ENCODE measurements around the gene NELFA. TPM values are rescaled to one million over a fixed set of nuclear protein-coding genes. Genes with fewer than 3 reads are reported as not detected.

NELFA gene
- polyA plus RNA-seq, 1 donor (not counting 4 experiments of a cell fraction or from before 2014, with no cell fraction given) = 9.9 TPM

GRCh38 chr4:1983846-1984405 lies 24.8 kb downstream of the NELFA start:
- no peaks in the 10 kb centered on the region for H3K9me1 ChIP-seq (ENCODE audit: control insufficient read depth, extremely low read depth, insufficient read depth, low read length)
- H2AFZ ChIP-seq (ENCODE audit: control insufficient read depth, low read length) = no peak overlapping the region
- no peak for DNase-seq (ENCODE audit: low read depth, low spot score)
- H3K9ac ChIP-seq (ENCODE audit: control insufficient read depth, extremely low read depth, insufficient read depth, low read length) = no peak overlapping the region
- no peak overlapping the region for H3K4me2 ChIP-seq (ENCODE audit: control insufficient read depth, extremely low read depth, insufficient read depth, low read depth, low read length)
- H3K27me3 ChIP-seq (ENCODE audit: control insufficient read depth, extremely low read depth, insufficient read depth, low read length) = no peaks in the 10 kb centered on the region
- dilution Hi-C loops (cut with MboI; ENCODE audit: extremely low pct_ligation_motif_present, low sequenced_read_pairs) = no loop called here
- H4K20me1 ChIP-seq (ENCODE audit: control insufficient read depth, extremely low read depth, insufficient read depth, low read length) = peaks cover 2% of the 10 kb centered on the region
- no peak for FAIRE-seq
- H3K4me1 ChIP-seq (ENCODE audit: control insufficient read depth, extremely low read depth, insufficient read depth, low read length) = peaks cover 2% of the 10 kb centered on the region
- H3K9me3 ChIP-seq (ENCODE audit: control insufficient read depth, low read depth, low read length) = no peaks in the 10 kb centered on the region
- TF ChIP-seq, protein P1, sequence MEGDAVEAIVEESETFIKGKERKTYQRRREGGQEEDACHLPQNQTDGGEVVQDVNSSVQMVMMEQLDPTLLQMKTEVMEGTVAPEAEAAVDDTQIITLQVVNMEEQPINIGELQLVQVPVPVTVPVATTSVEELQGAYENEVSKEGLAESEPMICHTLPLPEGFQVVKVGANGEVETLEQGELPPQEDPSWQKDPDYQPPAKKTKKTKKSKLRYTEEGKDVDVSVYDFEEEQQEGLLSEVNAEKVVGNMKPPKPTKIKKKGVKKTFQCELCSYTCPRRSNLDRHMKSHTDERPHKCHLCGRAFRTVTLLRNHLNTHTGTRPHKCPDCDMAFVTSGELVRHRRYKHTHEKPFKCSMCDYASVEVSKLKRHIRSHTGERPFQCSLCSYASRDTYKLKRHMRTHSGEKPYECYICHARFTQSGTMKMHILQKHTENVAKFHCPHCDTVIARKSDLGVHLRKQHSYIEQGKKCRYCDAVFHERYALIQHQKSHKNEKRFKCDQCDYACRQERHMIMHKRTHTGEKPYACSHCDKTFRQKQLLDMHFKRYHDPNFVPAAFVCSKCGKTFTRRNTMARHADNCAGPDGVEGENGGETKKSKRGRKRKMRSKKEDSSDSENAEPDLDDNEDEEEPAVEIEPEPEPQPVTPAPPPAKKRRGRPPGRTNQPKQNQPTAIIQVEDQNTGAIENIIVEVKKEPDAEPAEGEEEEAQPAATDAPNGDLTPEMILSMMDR (optimal IDR thresholded peaks at IDR 0.05 in 1 of 3, IDR thresholded peaks at IDR 0.05 in 1 of 3, conservative IDR thresholded peaks at IDR 0.05 in 1 of 3; ENCODE audit: extremely low read depth in 1 of 3, insufficient read depth in 2 of 3, low read length in 3 of 3) = no peak
- TF ChIP-seq EZH2 (IDR thresholded peaks at IDR 0.05; ENCODE audit: low read length) = no peak
- peaks cover 26 to 62% of the 10 kb centered on the region in 2 experiments for H3K36me3 ChIP-seq (ENCODE audit: control insufficient read depth in 2 of 2, extremely low read depth in 1 of 2, insufficient read depth in 2 of 2, low read length in 2 of 2)
- H3K27ac ChIP-seq (ENCODE audit: control insufficient read depth, insufficient read depth, low read length) = no peak overlapping the region
- no peak overlapping the region for H3K4me3 ChIP-seq (ENCODE audit: control insufficient read depth in 2 of 3, extremely low read depth in 1 of 3, insufficient read depth in 2 of 3, low read depth in 1 of 3, low read length in 3 of 3)
- no peaks in the 10 kb centered on the region for H3K79me2 ChIP-seq (ENCODE audit: control insufficient read depth, insufficient read depth, low read length)

- Histone ChIP-seq H3K4me1 (ENCODE audit: control insufficient read depth, extremely low read depth, insufficient read depth, low read length) (peaks cover 2% of the 10 kb centered on the region), H3K9me1 (ENCODE audit: control insufficient read depth, extremely low read depth, insufficient read depth, low read length) (no peaks in the 10 kb centered on the region), H3K9me3 (ENCODE audit: control insufficient read depth, low read depth, low read length) (no peaks in the 10 kb centered on the region), H2AFZ (ENCODE audit: control insufficient read depth, low read length) (no peak overlapping the region), H3K4me2 (ENCODE audit: control insufficient read depth, extremely low read depth, insufficient read depth, low read depth, low read length) (no peak overlapping the region), H3K27ac (ENCODE audit: control insufficient read depth, insufficient read depth, low read length) (no peak overlapping the region), H3K27me3 (ENCODE audit: control insufficient read depth, extremely low read depth, insufficient read depth, low read length) (no peaks in the 10 kb centered on the region), H3K4me3 (ENCODE audit: control insufficient read depth in 2 of 3, extremely low read depth in 1 of 3, insufficient read depth in 2 of 3, low read depth in 1 of 3, low read length in 3 of 3) (no peak overlapping the region), H3K36me3 (ENCODE audit: control insufficient read depth in 2 of 2, extremely low read depth in 1 of 2, insufficient read depth in 2 of 2, low read length in 2 of 2) (peaks cover 29 to 62% of the 10 kb centered on the region in 2 experiments), H3K9ac (ENCODE audit: control insufficient read depth, extremely low read depth, insufficient read depth, low read length) (no peak overlapping the region), H4K20me1 (ENCODE audit: control insufficient read depth, extremely low read depth, insufficient read depth, low read length) (peaks cover 2% of the 10 kb centered on the region), H3K79me2 (ENCODE audit: control insufficient read depth, insufficient read depth, low read length) (no peaks in the 10 kb centered on the region)
- FAIRE-seq (no peak), DNase-seq (ENCODE audit: low read depth, low spot score) (no peak)
- no peak for TF ChIP-seq EZH2 (IDR thresholded peaks at IDR 0.05; ENCODE audit: low read length)
- TF ChIP-seq, protein P1 (optimal IDR thresholded peaks at IDR 0.05 in 1 of 3, IDR thresholded peaks at IDR 0.05 in 1 of 3, conservative IDR thresholded peaks at IDR 0.05 in 1 of 3; ENCODE audit: extremely low read depth in 1 of 3, insufficient read depth in 2 of 3, low read length in 3 of 3) = no peak
- dilution Hi-C loops (cut with MboI; ENCODE audit: extremely low pct_ligation_motif_present, low sequenced_read_pairs) = no loop called here
Observed at GRCh38 chr4:1983053-1983845, 25.5 kb downstream of the NELFA start.

Measured in keratinocyte (primary cell).